ENCODE measurements around the gene EFCAB8. TPM values are rescaled to one million over a fixed set of nuclear protein-coding genes. Genes with fewer than 3 reads are reported as not detected.

EFCAB8 gene
- total RNA-seq, 1 experiment from 2014 or later, result not detected

GRCh38 chr20:32987044-32987825 lies 128.5 kb downstream of the EFCAB8 start:
- H3K36me3 ChIP-seq (ENCODE audit: low read depth, low read length), result no peaks in the 10 kb centered on the region
- H3K9me2 ChIP-seq (replicated peaks; ENCODE audit: low read length), result no peaks in the 10 kb centered on the region
- no peaks in the 10 kb centered on the region for H3K79me2 ChIP-seq (ENCODE audit: low read length)
- H3F3A ChIP-seq (ENCODE audit: low read length, unreplicated experiment), result no peaks in the 10 kb centered on the region
- TF ChIP-seq EZH2 (IDR thresholded peaks at IDR 0.05; ENCODE audit: low read length, unreplicated experiment), result no peak
- no peak for TF ChIP-seq CTCF (conservative IDR thresholded peaks at IDR 0.05; ENCODE audit: low read depth, low read length)
- TF ChIP-seq EZH2phosphoT487 (IDR thresholded peaks at IDR 0.05; ENCODE audit: borderline replicate concordance, low read length), result no peak
- DNase-seq, result no peak
- BruUV-seq (replicated peaks), result no TSS peak
- no peak for ATAC-seq
- no peak overlapping the region for H3K4me3 ChIP-seq (ENCODE audit: low read length)
- H3K27me3 ChIP-seq (ENCODE audit: low read length), result peaks cover 24% of the 10 kb centered on the region
- no peak overlapping the region for H3K27ac ChIP-seq (ENCODE audit: low read length)
- H2AFZ ChIP-seq (ENCODE audit: low read length), result no peak overlapping the region
- ChIA-PET POLR2A (ENCODE audit: unreplicated experiment) (no interaction called here), CTCF (no interaction called here)
- no peaks in the 10 kb centered on the region for H4K20me1 ChIP-seq (ENCODE audit: low read length)
- H3K9ac ChIP-seq (ENCODE audit: low read length), result no peak overlapping the region
- intact Hi-C loops (cut with micrococcal nuclease), result no loop called here
- H3K4me2 ChIP-seq (ENCODE audit: low read length), result no peak overlapping the region
- no peaks in the 10 kb centered on the region for H3K9me3 ChIP-seq (ENCODE audit: low read length)
- H3K4me1 ChIP-seq (ENCODE audit: insufficient read depth, low read length), result no peaks in the 10 kb centered on the region

GRCh38 chr20:32988008-32988407 lies 129.3 kb downstream of the EFCAB8 start:
- Histone ChIP-seq H2AFZ (ENCODE audit: low read length) (no peak overlapping the region), H3F3A (ENCODE audit: low read length, unreplicated experiment) (no peaks in the 10 kb centered on the region), H3K27me3 (ENCODE audit: low read length) (peaks cover 32% of the 10 kb centered on the region), H3K4me2 (ENCODE audit: low read length) (no peak overlapping the region), H4K20me1 (ENCODE audit: low read length) (no peaks in the 10 kb centered on the region), H3K9me3 (ENCODE audit: low read length) (no peaks in the 10 kb centered on the region), H3K9ac (ENCODE audit: low read length) (no peak overlapping the region), H3K27ac (ENCODE audit: low read length) (no peak overlapping the region), H3K4me3 (ENCODE audit: low read length) (no peak overlapping the region), H3K4me1 (ENCODE audit: insufficient read depth, low read length) (no peaks in the 10 kb centered on the region), H3K36me3 (ENCODE audit: low read depth, low read length) (no peaks in the 10 kb centered on the region), H3K9me2 (replicated peaks; ENCODE audit: low read length) (no peaks in the 10 kb centered on the region), H3K79me2 (ENCODE audit: low read length) (no peaks in the 10 kb centered on the region)
- ChIA-PET CTCF (no interaction called here), POLR2A (ENCODE audit: unreplicated experiment) (no interaction called here)
- TF ChIP-seq CTCF (conservative IDR thresholded peaks at IDR 0.05; ENCODE audit: low read depth, low read length) (no peak), EZH2 (IDR thresholded peaks at IDR 0.05; ENCODE audit: low read length, unreplicated experiment) (no peak), EZH2phosphoT487 (IDR thresholded peaks at IDR 0.05; ENCODE audit: borderline replicate concordance, low read length) (no peak)
- no TSS peak for BruUV-seq (replicated peaks)
- DNase-seq (no peak), ATAC-seq (no peak)
- intact Hi-C loops (cut with micrococcal nuclease), result no loop called here

DNA sequence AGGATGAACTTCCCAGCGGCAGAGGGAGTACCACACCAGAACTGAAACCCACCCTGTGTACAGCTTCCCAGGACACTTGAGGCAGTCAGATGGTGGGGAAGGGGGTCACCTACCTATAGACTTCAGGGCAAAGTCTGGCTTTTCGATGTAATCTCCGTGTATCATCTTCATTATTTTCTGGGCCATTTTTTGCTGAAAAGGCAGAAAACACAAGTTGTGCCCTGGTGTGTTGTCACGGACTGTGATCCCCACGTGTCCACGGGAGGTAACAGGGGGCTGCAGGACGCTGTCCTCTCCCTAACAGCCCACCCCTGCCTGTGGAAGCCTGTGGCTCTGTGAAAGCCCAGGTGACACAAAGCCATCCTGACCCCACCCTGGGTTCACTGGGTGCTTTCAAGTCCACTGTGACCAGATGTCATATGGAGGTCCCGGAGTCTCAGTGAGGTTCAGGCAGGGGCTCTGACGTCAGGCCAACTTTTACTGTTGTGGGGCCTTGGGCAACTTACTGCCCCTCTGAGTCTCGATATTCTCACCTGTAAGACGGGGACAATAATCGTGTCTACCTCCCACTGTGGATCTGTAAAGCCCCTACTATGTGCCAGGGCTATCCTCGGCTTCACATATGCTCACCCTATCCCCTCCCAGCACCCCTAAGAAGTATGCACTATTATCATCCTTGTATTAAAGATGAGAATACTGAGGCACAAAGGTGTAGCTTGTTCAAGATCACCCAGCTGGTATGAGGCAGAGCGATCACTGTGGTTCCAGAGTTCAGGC lies 131.0 kb downstream of the EFCAB8 start:
- Histone ChIP-seq H3K27ac (ENCODE audit: low read length) (no peak overlapping the region), H3K4me3 (ENCODE audit: low read length) (no peak overlapping the region), H3K9me2 (replicated peaks; ENCODE audit: low read length) (no peaks in the 10 kb centered on the region), H3K4me1 (ENCODE audit: insufficient read depth, low read length) (no peaks in the 10 kb centered on the region), H3K4me2 (ENCODE audit: low read length) (no peak overlapping the region), H3F3A (ENCODE audit: low read length, unreplicated experiment) (no peaks in the 10 kb centered on the region), H3K36me3 (ENCODE audit: low read depth, low read length) (no peaks in the 10 kb centered on the region), H3K27me3 (ENCODE audit: low read length) (peaks cover 42% of the 10 kb centered on the region), H3K79me2 (ENCODE audit: low read length) (no peaks in the 10 kb centered on the region), H3K9ac (ENCODE audit: low read length) (no peak overlapping the region), H2AFZ (ENCODE audit: low read length) (no peak overlapping the region), H4K20me1 (ENCODE audit: low read length) (no peaks in the 10 kb centered on the region), H3K9me3 (ENCODE audit: low read length) (no peaks in the 10 kb centered on the region)
- DNase-seq (no peak), ATAC-seq (no peak)
- CTCF ChIA-PET, result no interaction called here
- BruUV-seq (replicated peaks), result no TSS peak
- intact Hi-C loops (cut with micrococcal nuclease), result no loop called here
- TF ChIP-seq EZH2phosphoT487 (IDR thresholded peaks at IDR 0.05; ENCODE audit: borderline replicate concordance, low read length) (no peak), CTCF (conservative IDR thresholded peaks at IDR 0.05; ENCODE audit: low read depth, low read length) (no peak), EZH2 (IDR thresholded peaks at IDR 0.05; ENCODE audit: low read length, unreplicated experiment) (no peak)
- POLR2A ChIA-PET (ENCODE audit: unreplicated experiment), result no interaction called here
